Skeletal muscle tissue (tissue), 4 donors: Measurements from ENCODE around the gene RAB3B. TPM values are rescaled to one million over a fixed set of nuclear protein-coding genes. Genes with fewer than 3 reads are reported as not detected.

Experiments used
- H3K27ac ChIP-seq: one replicate; pipeline ENCODE4 v1.7.0; 2013; ENCODE audit warnings: mild to moderate bottlenecking, low read depth, low read length, inconsistent platforms
- H3K27me3 ChIP-seq, 3 donors: one replicate each; pipeline ENCODE4 v1.7.0; 2013; ENCODE audit warnings: low read length in 3 of 3; ENCODE audit not compliant: control insufficient read depth in 3 of 3, insufficient read depth in 3 of 3
- H3K36me3 ChIP-seq, 3 donors: one replicate each; pipeline ENCODE4 v1.7.0; 2013; ENCODE audit warnings: low read length in 3 of 3; ENCODE audit not compliant: control insufficient read depth in 3 of 3, insufficient read depth in 3 of 3
- H3K4me1 ChIP-seq, 3 donors: one replicate each; pipeline ENCODE4 v1.7.0; 2013; ENCODE audit warnings: low read length in 3 of 3, mild to moderate bottlenecking in 3 of 3; ENCODE audit not compliant: control insufficient read depth in 3 of 3, insufficient read depth in 3 of 3
- H3K4me3 ChIP-seq, 3 donors: one replicate each; pipeline ENCODE4 v1.7.0; 2013; ENCODE audit warnings: low read length in 3 of 3
- H3K9ac ChIP-seq, 3 donors: one replicate each; pipeline ENCODE4 v1.7.0; 2013; ENCODE audit warnings: low read length in 3 of 3, mild to moderate bottlenecking in 3 of 3, moderate library complexity in 2 of 3, low read depth in 1 of 3
- H3K9me3 ChIP-seq, 3 donors: one replicate each; pipeline ENCODE4 v1.7.0; 2013; ENCODE audit warnings: low read length in 3 of 3; ENCODE audit not compliant: control insufficient read depth in 3 of 3
- total RNA-seq: library from RNA; depleted of rRNA; stranded (reverse); fragments of >200 nt; gene quantifications from one replicate; pipeline ENCODE4 v1.2.3, GENCODE V29; 2014
- donor health status: Osteomylitis.

The RAB3B gene
- total RNA-seq, 1 donor from 2014 or later, result under 0.01 TPM

DNA sequence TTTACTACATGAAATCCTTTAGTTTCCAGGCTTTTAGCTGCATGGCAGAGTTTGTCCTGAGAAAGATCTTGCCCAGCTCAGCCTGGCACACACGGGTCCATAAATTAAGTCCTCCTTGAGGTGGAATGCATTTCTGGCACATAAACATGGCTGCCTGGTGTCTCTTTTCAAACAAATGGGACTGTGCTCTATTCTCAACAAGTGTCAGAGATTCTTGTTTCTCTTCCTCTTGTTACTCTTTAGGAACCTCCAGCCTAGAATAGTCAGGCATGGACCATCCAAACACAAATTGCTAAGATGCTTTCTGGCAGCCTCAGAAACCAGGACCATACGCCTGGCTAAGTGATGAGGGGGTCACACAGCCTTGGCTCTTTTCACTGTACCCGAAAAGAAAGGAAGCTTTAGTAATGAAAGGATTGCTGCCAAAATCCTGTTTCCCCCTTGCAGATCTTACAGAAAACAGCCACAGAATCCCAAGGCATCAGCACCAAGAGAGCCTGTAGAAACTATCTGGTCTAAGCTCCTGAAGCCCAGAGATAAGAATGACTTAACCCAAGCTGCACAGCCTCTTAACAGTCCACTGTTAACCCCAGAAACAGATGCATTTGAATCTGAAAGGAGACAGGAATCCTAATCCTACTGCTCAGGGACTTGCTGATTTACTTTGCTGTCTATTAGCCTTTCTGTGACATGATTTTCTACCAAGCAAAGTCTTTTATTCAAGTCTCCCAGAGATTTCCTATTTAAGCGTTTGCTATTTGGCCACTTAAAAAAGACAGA lies 80.1 kb downstream of the RAB3B start:
- no peak overlapping the region for H3K27ac ChIP-seq
- H3K9me3 ChIP-seq, result no peaks in the 10 kb centered on the region
- peaks cover 22 to 38% (median 29%) of the 10 kb centered on the region in 3 donors for H3K27me3 ChIP-seq
- H3K4me3 ChIP-seq, result no peak overlapping the region
- H3K4me1 ChIP-seq, result no peaks in the 10 kb centered on the region
- H3K9ac ChIP-seq, result no peak overlapping the region
- H3K36me3 ChIP-seq, result no peaks in the 10 kb centered on the region

DNA sequence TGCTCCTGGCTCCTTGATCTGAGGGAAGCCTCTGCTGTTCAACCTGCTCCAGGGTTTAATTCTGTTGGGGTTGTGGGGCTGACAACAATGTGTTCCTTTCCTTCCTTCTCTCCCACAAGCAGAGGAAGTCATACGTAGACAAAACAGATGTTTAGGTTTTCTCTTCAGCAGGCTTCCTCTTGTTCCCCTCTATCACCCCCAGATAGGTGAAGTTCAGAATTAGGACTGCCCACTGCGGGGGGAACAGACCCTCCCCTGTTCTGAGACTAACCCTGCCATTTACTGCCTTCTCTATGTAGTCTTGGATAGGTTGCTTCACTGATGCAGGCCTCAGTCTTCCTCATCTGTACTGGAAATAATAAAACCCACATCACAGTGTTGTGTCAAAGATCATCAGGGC lies 82.0 kb downstream of the RAB3B start:
- no peaks in the 10 kb centered on the region for H3K9me3 ChIP-seq
- no peaks in the 10 kb centered on the region for H3K36me3 ChIP-seq
- no peak overlapping the region for H3K4me3 ChIP-seq
- no peaks in the 10 kb centered on the region for H3K4me1 ChIP-seq
- no peak overlapping the region for H3K9ac ChIP-seq
- H3K27me3 ChIP-seq, result peaks cover 29 to 34% (median 31%) of the 10 kb centered on the region in 3 donors
- no peak overlapping the region for H3K27ac ChIP-seq

DNA sequence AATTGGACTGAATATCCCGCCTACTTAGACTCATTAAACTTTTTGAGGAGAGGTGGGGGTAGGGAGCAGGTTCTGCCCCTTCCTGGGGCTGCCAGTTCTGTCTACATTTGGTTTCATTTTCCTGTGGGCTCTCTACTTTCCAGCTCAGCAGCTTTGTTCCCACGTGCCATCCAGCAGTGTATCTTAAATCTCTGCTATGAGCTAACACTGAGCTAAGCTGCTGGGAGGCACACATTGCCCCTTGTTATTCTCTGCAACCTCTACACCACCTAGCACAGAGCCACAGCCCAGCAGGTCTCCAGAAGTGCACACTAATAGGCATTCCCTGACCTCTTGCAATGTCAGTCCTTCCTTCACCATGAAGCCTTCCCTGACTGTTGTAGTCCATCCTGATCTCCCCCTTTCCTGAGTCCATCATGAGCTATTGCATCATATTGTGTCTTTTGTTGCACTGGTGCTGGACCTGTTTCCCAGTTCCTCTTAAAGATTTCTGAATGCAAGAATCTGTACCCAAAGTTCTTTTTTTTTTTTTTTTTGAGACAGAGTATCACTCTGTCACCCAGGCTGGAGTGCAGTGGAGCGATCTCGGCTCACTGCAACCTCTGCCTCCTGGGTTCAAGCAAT lies 83.3 kb downstream of the RAB3B start:
- Histone ChIP-seq H3K27ac (no peak overlapping the region), H3K36me3 (no peaks in the 10 kb centered on the region), H3K9ac (no peak overlapping the region), H3K27me3 (peaks cover 33 to 37% (median 34%) of the 10 kb centered on the region in 3 donors), H3K4me1 (no peaks in the 10 kb centered on the region), H3K9me3 (no peaks in the 10 kb centered on the region), H3K4me3 (no peak overlapping the region)

DNA sequence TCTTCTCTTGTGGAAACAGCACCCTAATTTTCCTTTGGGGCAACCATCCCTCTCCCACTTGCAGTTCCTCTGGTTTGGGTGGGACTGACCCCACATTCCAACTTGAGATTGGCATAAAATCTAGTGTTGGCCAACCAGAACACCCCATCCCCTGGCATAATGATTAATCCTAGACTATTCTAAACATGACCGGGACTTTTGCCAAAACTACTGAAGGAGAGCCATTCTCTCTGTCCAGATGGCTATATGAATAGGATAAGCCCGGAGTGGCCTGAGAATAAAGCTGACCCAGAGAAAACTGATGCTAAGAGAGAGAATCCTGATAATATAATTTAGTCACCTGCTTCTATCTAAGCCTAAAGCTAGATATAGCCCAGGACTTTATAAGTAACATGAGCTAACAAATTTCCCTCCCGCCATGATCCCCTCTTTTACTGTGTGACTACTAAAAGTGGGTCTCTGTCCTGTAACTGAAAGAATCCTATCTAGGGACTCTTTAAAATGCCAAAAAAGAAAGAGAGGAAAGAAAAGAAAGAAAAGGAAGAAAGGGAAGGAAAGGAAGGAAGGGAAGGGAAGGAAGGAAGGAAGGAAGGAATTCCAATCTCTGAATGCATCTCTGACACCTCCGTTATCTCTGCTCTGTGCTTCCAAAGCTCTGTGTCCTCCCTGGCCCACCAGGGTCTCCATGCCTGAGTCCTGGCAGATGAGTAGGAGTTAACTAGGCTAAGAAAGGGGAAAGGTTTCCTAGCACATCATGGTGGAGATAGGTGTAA lies 84.0 kb downstream of the RAB3B start:
- no peaks in the 10 kb centered on the region for H3K36me3 ChIP-seq
- H3K27me3 ChIP-seq, result peaks cover 33 to 37% (median 37%) of the 10 kb centered on the region in 3 donors
- no peaks in the 10 kb centered on the region for H3K4me1 ChIP-seq
- no peak overlapping the region for H3K4me3 ChIP-seq
- no peaks in the 10 kb centered on the region for H3K9me3 ChIP-seq
- no peak overlapping the region for H3K9ac ChIP-seq
- H3K27ac ChIP-seq, result no peak overlapping the region

DNA sequence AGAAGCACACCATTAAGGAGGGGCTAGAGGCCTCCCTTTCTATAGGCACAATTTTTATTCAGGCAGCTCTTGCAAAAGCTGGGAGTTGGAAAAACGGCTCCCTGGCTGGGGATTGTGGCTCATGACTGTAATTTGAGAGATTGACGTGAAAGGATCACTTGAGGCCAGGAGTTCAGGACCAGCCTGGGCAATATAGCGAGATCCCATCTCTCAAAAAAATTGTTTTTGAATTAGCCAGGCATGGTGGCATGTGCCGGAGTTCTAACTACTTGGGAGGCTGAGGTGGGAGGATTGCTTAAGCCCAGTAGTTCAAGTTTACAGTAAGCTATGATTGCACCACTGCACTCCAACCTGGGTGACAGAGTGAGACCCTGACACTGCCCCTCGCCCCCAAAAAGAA lies 88.0 kb downstream of the RAB3B start:
- Histone ChIP-seq H3K27me3 (peaks cover 25 to 33% (median 33%) of the 10 kb centered on the region in 3 donors), H3K27ac (no peak overlapping the region), H3K36me3 (no peaks in the 10 kb centered on the region), H3K9me3 (no peaks in the 10 kb centered on the region), H3K9ac (no peak overlapping the region), H3K4me1 (no peaks in the 10 kb centered on the region), H3K4me3 (no peak overlapping the region)

GRCh38 chr1:51901151-51901550 lies 89.3 kb downstream of the RAB3B start:
- Histone ChIP-seq H3K4me3 (no peak overlapping the region), H3K27ac (no peak overlapping the region), H3K36me3 (no peaks in the 10 kb centered on the region), H3K27me3 (peaks cover 26 to 35% (median 29%) of the 10 kb centered on the region in 3 donors), H3K9me3 (no peaks in the 10 kb centered on the region), H3K4me1 (no peaks in the 10 kb centered on the region), H3K9ac (no peak overlapping the region)

GRCh38 chr1:51899022-51899421 lies 91.5 kb downstream of the RAB3B start:
- no peak overlapping the region for H3K4me3 ChIP-seq
- H3K27me3 ChIP-seq, result peaks cover 20 to 35% (median 29%) of the 10 kb centered on the region in 3 donors
- H3K27ac ChIP-seq, result no peak overlapping the region
- H3K4me1 ChIP-seq, result no peaks in the 10 kb centered on the region
- no peak overlapping the region for H3K9ac ChIP-seq
- H3K36me3 ChIP-seq, result no peaks in the 10 kb centered on the region
- H3K9me3 ChIP-seq, result no peaks in the 10 kb centered on the region

DNA sequence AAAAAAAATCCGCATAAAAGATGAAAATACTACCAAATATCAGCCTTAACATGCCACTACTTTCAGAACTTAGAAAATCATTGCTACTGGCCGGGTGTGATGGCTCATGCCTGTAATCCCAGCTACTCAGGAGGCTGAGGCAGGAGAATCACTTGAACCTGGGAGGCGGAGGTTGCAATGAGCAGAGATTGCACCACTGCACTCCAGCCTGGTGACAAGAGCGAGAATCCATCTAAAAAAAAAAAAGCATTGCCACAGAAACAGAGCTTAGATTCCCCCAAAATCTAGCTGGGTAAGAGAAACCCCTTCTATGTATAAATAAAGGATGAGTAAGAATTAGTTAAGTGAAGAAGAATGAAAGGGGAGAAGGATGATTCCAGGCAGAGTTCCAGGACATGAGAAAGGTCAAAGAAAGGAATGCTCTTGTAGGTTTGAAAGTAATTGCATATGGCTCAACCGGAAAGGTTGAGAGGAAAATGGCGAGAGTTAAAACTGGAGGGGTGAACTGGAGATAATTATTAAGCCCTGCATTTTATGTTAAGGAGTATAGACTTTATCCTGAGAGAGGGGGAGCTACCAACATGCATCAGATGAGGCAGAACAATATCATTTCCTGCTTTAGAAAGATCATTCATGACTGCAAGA lies 92.3 kb downstream of the RAB3B start:
- no peak overlapping the region for H3K9ac ChIP-seq
- no peaks in the 10 kb centered on the region for H3K36me3 ChIP-seq
- H3K27me3 ChIP-seq, result peaks cover 20 to 30% (median 24%) of the 10 kb centered on the region in 3 donors
- H3K4me1 ChIP-seq, result no peaks in the 10 kb centered on the region
- H3K27ac ChIP-seq, result no peak overlapping the region
- H3K9me3 ChIP-seq, result no peaks in the 10 kb centered on the region
- H3K4me3 ChIP-seq, result no peak overlapping the region

GRCh38 chr1:51897699-51898031 lies 92.8 kb downstream of the RAB3B start:
- no peaks in the 10 kb centered on the region for H3K4me1 ChIP-seq
- no peaks in the 10 kb centered on the region for H3K36me3 ChIP-seq
- H3K4me3 ChIP-seq, result no peak overlapping the region
- H3K27ac ChIP-seq, result no peak overlapping the region
- no peak overlapping the region for H3K9ac ChIP-seq
- no peaks in the 10 kb centered on the region for H3K9me3 ChIP-seq
- peaks cover 20 to 26% (median 25%) of the 10 kb centered on the region in 3 donors for H3K27me3 ChIP-seq
